ENCODE data around the gene DNMT3A.

DNA sequence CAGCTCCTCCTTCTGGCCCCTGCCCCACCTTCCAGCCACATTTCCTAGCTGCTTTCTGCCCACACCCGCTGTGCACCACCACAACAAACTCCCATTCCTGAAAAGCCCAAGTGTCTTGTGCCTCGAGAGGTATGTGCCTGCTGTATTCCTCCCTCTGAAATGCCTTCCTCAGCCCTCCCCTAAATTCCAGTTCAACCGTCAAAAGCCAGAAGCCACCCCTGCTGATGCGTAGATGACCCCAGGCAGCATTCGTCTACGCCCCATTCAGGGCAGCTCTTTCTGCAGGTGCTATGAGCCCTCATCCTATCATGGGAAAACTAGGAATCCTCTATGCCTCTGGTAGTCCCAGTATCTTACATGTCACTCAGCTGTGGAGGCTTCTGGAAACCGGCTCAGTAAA lies 71.7 kb downstream of the DNMT3A start:
- TF ChIP-seq POLR2AphosphoS5 (IDR thresholded peaks at IDR 0.05) (no peak), POLR2A (IDR thresholded peaks at IDR 0.05) (no peak)
- TF ChIP-seq, protein P1, sequence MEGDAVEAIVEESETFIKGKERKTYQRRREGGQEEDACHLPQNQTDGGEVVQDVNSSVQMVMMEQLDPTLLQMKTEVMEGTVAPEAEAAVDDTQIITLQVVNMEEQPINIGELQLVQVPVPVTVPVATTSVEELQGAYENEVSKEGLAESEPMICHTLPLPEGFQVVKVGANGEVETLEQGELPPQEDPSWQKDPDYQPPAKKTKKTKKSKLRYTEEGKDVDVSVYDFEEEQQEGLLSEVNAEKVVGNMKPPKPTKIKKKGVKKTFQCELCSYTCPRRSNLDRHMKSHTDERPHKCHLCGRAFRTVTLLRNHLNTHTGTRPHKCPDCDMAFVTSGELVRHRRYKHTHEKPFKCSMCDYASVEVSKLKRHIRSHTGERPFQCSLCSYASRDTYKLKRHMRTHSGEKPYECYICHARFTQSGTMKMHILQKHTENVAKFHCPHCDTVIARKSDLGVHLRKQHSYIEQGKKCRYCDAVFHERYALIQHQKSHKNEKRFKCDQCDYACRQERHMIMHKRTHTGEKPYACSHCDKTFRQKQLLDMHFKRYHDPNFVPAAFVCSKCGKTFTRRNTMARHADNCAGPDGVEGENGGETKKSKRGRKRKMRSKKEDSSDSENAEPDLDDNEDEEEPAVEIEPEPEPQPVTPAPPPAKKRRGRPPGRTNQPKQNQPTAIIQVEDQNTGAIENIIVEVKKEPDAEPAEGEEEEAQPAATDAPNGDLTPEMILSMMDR (IDR thresholded peaks at IDR 0.05 in 8 of 11, conservative IDR thresholded peaks at IDR 0.05 in 3 of 11) = no peak
